ENCODE measurements around the gene NUP133.
"Not testable (repeated sequence)": the region's sequence is repeated elsewhere in the genome, so short reads cannot be mapped to it uniquely, and the experiment has no call there.

NUP133 gene

GRCh38 chr1:229411434-229412055 lies 96.6 kb downstream of the NUP133 start:
- DNase-seq = no peak

DNA sequence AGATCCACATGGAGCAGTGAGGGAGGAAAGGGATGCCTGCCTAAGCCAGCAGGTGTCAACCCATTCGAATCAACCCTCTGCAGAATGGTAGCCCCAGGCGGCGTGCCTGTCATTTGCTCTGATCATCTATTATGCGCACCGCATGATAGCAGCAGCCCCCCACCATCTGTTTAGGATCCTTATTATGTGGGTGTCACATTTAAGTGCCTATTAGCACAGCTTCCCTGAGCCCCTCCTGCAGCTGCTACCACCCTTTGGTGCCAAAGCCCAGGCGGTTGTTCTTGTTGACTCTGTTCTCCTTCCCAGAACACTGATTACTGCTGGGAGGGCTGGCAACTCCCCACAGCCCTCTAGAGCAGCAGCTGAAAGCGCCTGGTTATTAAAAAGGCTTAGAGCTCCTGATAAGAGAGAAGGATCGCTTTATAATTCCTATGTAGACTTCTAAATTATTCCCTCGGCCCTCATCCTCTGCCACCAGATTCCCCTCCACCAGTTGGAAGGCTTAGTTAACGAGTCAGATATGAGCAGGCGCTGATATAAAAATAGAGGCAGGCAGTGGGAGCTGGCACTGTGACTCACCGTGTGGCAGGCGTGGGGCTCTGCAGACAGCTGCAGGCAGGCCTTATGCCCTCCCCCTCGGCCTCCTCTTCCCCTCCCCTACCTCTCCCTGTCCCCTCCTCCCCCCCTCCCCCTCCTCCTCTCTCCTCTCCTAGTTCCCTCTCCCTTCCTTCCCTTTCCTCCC lies 97.3 kb downstream of the NUP133 start:
- no peak for DNase-seq

DNA sequence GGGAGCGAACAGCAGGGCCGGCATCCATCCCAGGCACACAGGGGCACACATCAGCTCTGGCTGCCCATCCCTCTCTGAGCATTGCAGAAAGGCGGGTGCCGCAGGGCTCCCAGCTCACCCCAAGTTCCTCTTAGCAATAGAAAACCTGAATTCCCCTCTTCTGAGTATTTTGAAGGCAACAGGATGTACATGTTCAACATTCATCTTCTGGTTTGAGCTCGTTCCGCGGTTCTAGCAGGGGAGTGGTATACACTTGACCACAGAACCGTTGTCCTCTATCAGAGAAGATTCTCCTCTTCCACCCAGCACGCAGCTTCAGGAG lies 97.8 kb downstream of the NUP133 start:
- DNase-seq = no peak

- no peak for DNase-seq
Observed at GRCh38 chr1:229409616-229410369, 98.3 kb downstream of the NUP133 start.

- DNase-seq = no peak
Observed at GRCh38 chr1:229408458-229409037, 99.6 kb downstream of the NUP133 start.

- DNase-seq = no peak
Observed at GRCh38 chr1:229407206-229408026, 100.7 kb downstream of the NUP133 start.

- no peak for DNase-seq
Observed at GRCh38 chr1:229406798-229407197, 101.3 kb downstream of the NUP133 start.

DNA sequence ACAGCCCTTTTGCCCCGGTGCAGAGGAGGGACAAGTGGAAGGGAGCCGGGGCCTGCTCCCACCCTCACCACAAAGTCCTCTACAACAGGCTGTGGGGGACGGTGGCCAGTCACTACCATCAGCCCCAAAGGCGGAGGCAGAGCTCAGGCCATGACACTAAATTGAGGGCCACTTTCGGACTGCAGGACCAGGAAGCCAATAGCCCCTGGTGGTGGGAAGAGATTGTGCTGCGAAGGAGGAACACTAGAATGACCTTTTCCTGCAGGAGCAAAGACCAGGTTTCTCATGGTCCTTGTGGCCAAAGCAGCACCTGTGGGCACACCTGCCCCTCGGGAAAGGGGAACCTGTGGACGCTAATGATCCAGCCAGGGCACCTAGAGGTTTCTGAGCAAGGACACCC lies 104.6 kb downstream of the NUP133 start:
- no peak for DNase-seq

GRCh38 chr1:229402993-229403392 lies 105.1 kb downstream of the NUP133 start:
- DNase-seq = no peak

GRCh38 chr1:229402329-229402728 lies 105.8 kb downstream of the NUP133 start:
- DNase-seq = not testable (repeated sequence)

DNA sequence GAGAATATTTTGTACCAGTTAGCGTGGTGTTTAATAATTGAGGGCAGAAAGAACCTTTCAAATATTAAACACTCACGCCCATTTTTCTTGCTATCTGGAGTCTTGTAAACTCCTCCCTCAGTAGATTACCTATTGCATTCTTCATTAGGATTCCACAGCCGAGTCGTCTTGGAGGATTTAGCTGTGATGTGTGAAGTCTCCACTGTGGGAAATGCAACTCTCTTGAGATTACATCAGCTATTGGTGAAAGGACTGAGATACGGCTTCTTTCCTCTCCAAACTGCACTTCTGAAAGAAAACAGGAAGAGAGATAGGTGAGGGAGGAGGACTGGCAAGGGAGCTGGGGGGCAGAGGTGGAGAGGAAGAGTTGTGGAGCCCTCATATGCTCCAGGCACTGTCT lies 110.4 kb downstream of the NUP133 start:
- DNase-seq = no peak

GRCh38 chr1:229396585-229397206 lies 111.4 kb downstream of the NUP133 start:
- DNase-seq = no peak

GRCh38 chr1:229394517-229394916 lies 113.6 kb downstream of the NUP133 start:
- DNase-seq = not testable (repeated sequence)

DNA sequence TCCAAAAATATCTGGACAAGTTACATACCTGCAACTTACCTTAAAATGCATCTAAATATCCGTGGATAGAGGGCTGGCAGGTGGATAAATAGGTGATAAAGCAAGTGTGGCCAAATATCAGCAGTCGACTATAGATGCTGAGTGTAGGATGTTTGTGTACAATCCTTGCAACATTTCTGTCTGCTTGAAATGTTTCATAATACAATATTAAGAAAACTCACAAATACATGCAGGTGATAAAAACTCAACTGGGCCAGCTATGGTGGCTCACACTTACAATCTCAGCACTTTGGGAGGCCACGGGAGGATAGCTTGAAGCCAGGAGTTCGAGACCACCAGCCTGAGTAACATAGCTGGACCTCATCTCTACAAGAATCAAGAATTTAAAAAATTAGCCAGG lies 115.2 kb downstream of the NUP133 start:
- no peak for DNase-seq

All from activated effector memory CD4-positive, alpha-beta T cell treated with anti-CD3 and anti-CD28 coated beads, Interleukin-2, amount 50 U/mL, for 16 hours (primary cell).